SK-N-SH (cell line): Measurements from ENCODE around the gene TMEM94. TPM values are rescaled to one million over a fixed set of nuclear protein-coding genes. Genes with fewer than 3 reads are reported as not detected.
"Not testable (repeated sequence)": the region's sequence is repeated elsewhere in the genome, so short reads cannot be mapped to it uniquely, and the experiment has no call there.

Source experiments
- CTCF ChIA-PET: fragments of 300-600, 350-600 bp; formaldehyde crosslinking; extraction: SDS; loops from one replicate; lab custom pipeline; 2021; lab: Yijun Ruan, JAX
- POLR2A ChIA-PET: fragments of 350-600 bp; sonication (Branson Sonifier 250); formaldehyde crosslinking; extraction: SDS; loops from one replicate; lab custom pipeline; 2020; ENCODE audit warnings: antibody characterized with exemption, inconsistent platforms; lab: Yijun Ruan, JAX
- DNase-seq: peaks from one replicate; pipeline ENCODE4 v3.0.0; 2012
- H2AFZ ChIP-seq: fragments of 200-600 bp; sonication (generic); 2 replicates; pipeline ENCODE4 v1.8.1; 2016; ENCODE audit warnings: antibody characterized with exemption, mild to moderate bottlenecking, low read depth
- H3F3A ChIP-seq: fragments of 200-600 bp; sonication (generic); replicated peaks from 2 replicates; pipeline ENCODE3; 2016; ENCODE audit warnings: antibody characterized with exemption, mild to moderate bottlenecking; ENCODE audit not compliant: insufficient read depth
- H3K27ac ChIP-seq, 2 experiments: fragments of 200-500 bp in 1 of 2; fragments of 200-600 bp in 1 of 2; sonication (Bioruptor generic) in 1 of 2; sonication (generic), shearing (Covaris generic) in 1 of 2; 2 replicates each; pipeline versions ENCODE4 v1.5.1 to v1.6.1; 2014 to 2016; ENCODE audit warnings: low read depth in 2 of 2, inconsistent platforms in 1 of 2, low read length in 1 of 2, mild to moderate bottlenecking in 1 of 2, mixed read lengths in 1 of 2
- H3K27me3 ChIP-seq: fragments of 200-600 bp; sonication (generic), shearing (Covaris generic); 2 replicates; pipeline ENCODE4 v1.6.1; 2016; ENCODE audit warnings: mixed run types; ENCODE audit not compliant: insufficient read depth
- H3K36me3 ChIP-seq, 2 experiments: fragments of 200-500 bp in 1 of 2; fragments of 200-600 bp in 1 of 2; sonication (Bioruptor generic) in 1 of 2; sonication (generic) in 1 of 2; replicated peaks in 1 of 2; 2 replicates each; pipeline versions ENCODE3 to v1.5.1; 2014 to 2016; ENCODE audit warnings: low read length in 1 of 2, mild to moderate bottlenecking in 1 of 2; ENCODE audit not compliant: insufficient read depth in 2 of 2, control insufficient read depth in 1 of 2
- H3K4me1 ChIP-seq, 2 experiments: fragments of 200-500 bp in 1 of 2; fragments of 200-600 bp in 1 of 2; sonication (Bioruptor generic) in 1 of 2; sonication (generic), shearing (Covaris generic) in 1 of 2; 2 replicates each; pipeline versions ENCODE4 v1.5.1 to v1.6.1; 2014 to 2016; ENCODE audit warnings: low read depth in 1 of 2, low read length in 1 of 2, mixed run types in 1 of 2; ENCODE audit not compliant: insufficient read depth in 2 of 2, control insufficient read depth in 1 of 2
- H3K4me2 ChIP-seq: fragments of 200-600 bp; sonication (generic), shearing (Covaris generic); 2 replicates; pipeline ENCODE4 v1.6.1; 2017; ENCODE audit warnings: mixed run types
- H3K4me3 ChIP-seq, 2 experiments: fragments of 200-500 bp in 1 of 2; fragments of 200-600 bp in 1 of 2; sonication (Bioruptor generic) in 1 of 2; sonication (generic), shearing (Covaris generic) in 1 of 2; 2 replicates each; pipeline versions ENCODE4 v1.5.1 to v1.8.1; 2014 to 2016; ENCODE audit warnings: low read depth in 2 of 2, inconsistent platforms in 1 of 2, low read length in 1 of 2, mild to moderate bottlenecking in 1 of 2, mixed read lengths in 1 of 2, moderate library complexity in 1 of 2
- H3K79me2 ChIP-seq: fragments of 200-600 bp; sonication (generic); 2 replicates; pipeline ENCODE4 v1.8.1; 2017; ENCODE audit warnings: mild to moderate bottlenecking; ENCODE audit not compliant: insufficient read depth
- H3K9ac ChIP-seq: fragments of 200-600 bp; sonication (generic); 2 replicates; pipeline ENCODE4 v1.6.1; 2017; ENCODE audit warnings: mixed run types
- H3K9me2 ChIP-seq: fragments of 200-600 bp; sonication (generic); 2 replicates; pipeline ENCODE4 v1.6.1; 2017; ENCODE audit warnings: mixed run types
- H3K9me3 ChIP-seq: fragments of 200-600 bp; sonication (generic); 2 replicates; pipeline ENCODE4 v1.6.1; 2017; ENCODE audit warnings: mixed run types, mild to moderate bottlenecking, moderate library complexity
- H4K20me1 ChIP-seq: fragments of 200-600 bp; sonication (generic); 2 replicates; pipeline ENCODE4 v1.6.1; 2017; ENCODE audit warnings: mild to moderate bottlenecking, mixed run types; ENCODE audit not compliant: insufficient read depth
- CHD2 ChIP-seq: fragments of 150-350 bp; IDR thresholded peaks from 2 replicates; pipeline ENCODE4 v1.6.1; 2018; ENCODE audit warnings: low read length; ENCODE audit not compliant: partially characterized antibody
- ELF1 ChIP-seq: IDR thresholded peaks from 2 replicates; pipeline ENCODE4 v1.4.0; 2012
- FOSL2 ChIP-seq: IDR thresholded peaks from 2 replicates; pipeline ENCODE4 v1.4.0; 2012; ENCODE audit warnings: low read depth, mild to moderate bottlenecking, moderate library complexity, borderline replicate concordance
- FOXM1 ChIP-seq: IDR thresholded peaks from 2 replicates; pipeline ENCODE4 v1.4.0; 2012; ENCODE audit warnings: low read depth, mild to moderate bottlenecking
- RFX5 ChIP-seq: IDR thresholded peaks from 2 replicates; pipeline ENCODE4 v1.6.1; 2012; ENCODE audit warnings: mild to moderate bottlenecking, improper control_type of control experiment, low read length
- RXRA ChIP-seq: IDR thresholded peaks from 2 replicates; pipeline ENCODE4 v1.4.0; 2012; ENCODE audit warnings: low read depth, mild to moderate bottlenecking, borderline replicate concordance
- SMC3 ChIP-seq: IDR thresholded peaks from 2 replicates; pipeline ENCODE4 v1.6.1; 2012; ENCODE audit warnings: low read depth, low read length, improper control_type of control experiment
- TCF12 ChIP-seq: IDR thresholded peaks from 2 replicates; pipeline ENCODE4 v1.4.0; 2012
- YY1 ChIP-seq: IDR thresholded peaks from 2 replicates; pipeline ENCODE4 v1.4.0; 2012; ENCODE audit warnings: low read depth, mild to moderate bottlenecking
- WGBS: methylation state at CpG from one replicate; pipeline ENCODE4 v1.1.6; 2017; ENCODE audit warnings: low lambda C conversion rate; 5-methylcytosine and 5-hydroxymethylcytosine counted together
- polyA plus RNA-seq, 3 experiments: library from polyadenylated mRNA; depleted of rRNA; stranded (reverse); fragments of >200 nt; gene quantifications; 2 replicates each; pipeline ENCODE4 v1.2.3, GENCODE V29; 2012
- TF ChIP-seq, protein P1 (sequence below): fragments of 150-350 bp; IDR thresholded peaks from 2 replicates; pipeline ENCODE4 v1.6.1; 2016; ENCODE audit warnings: mild to moderate bottlenecking, low read depth, low read length
- TF ChIP-seq, protein P2 (sequence below): IDR thresholded peaks from 2 replicates; pipeline ENCODE4 v1.4.0; 2012; ENCODE audit warnings: low read depth, borderline replicate concordance
- TF ChIP-seq, protein P3 (sequence below): IDR thresholded peaks from 2 replicates; pipeline ENCODE4 v1.4.0; 2012; ENCODE audit warnings: low read depth, borderline replicate concordance
- TF ChIP-seq, protein P4 (sequence below): fragments of 200-600 bp; sonication (generic); IDR thresholded peaks from 2 replicates; pipeline ENCODE4 v1.6.1; 2017; ENCODE audit warnings: antibody characterized with exemption, mild to moderate bottlenecking, moderate library complexity
- TF ChIP-seq, protein P5 (sequence below): IDR thresholded peaks from 2 replicates; pipeline ENCODE4 v1.6.1; 2012; ENCODE audit warnings: mild to moderate bottlenecking, low read depth, low read length, moderate library complexity

The TMEM94 gene
- polyA plus RNA-seq, 1 of the 3 experiments (the other 2 are of a cell fraction): 89.9 TPM

DNA sequence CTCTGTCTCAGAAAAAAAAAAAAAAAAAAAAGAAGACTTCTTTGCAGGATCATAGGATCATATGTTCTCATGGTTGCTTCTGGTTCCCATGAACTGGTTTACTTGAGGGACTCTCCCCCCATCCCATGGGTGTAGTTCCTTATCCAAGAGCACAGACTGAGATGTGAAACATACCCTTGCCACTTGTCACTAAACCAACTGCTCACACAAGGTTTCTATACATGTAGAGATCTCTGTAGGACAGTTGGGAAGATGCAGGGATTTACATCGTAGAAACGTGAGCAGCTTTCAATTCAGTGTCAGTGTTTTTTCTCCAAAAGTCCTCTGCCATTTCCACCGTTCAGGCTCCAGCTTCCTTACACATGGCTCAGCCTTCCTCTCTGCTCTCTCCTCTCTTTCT is 11.1 kb upstream of the TMEM94 start:
- H3K9ac ChIP-seq: no peak overlapping the region
- CTCF ChIA-PET: interaction anchor here (0.6 to 1.6 kb wide), 2 partner anchors 19 to 33 kb away, joined by 3 to 9 read pairs; no protein-coding TSS in a partner anchor

DNA sequence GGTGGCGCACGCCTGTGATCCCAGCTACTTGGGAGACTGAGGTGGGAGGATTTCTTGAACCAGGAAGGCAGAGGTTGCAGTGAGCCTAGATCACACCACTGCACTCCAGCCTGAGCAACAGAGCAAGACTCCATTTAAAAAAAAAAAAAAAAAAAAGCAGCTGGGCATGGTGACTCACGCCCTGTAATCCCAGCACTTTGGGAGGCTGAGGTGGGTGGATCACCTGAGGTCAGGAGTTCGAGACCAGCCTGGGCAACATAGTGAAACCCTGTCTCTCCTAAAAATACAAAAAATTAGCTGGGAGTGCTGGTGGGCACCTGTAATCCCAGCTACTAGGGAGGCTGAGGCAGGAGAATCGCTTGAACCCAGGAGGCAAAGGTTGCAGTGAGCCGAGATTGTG is 10.5 kb upstream of the TMEM94 start:
- H3K9me2 ChIP-seq, DNase-seq, POLR2A ChIA-PET, H3K4me3 ChIP-seq, H2AFZ ChIP-seq, H3K27me3 ChIP-seq, CTCF ChIA-PET, H3K36me3 ChIP-seq, H3K4me2 ChIP-seq, H3K4me1 ChIP-seq, H3K27ac ChIP-seq, H3K79me2 ChIP-seq, H3K9me3 ChIP-seq, H3K9ac ChIP-seq, H3F3A ChIP-seq, H4K20me1 ChIP-seq: not testable (repeated sequence)
- 93% methylated on average over 6 of the region's 6 CpGs for WGBS

More for the DNA sequence above, 11.1 kb upstream of the TMEM94 start:
- no peak for DNase-seq
- H3K79me2 ChIP-seq: no peaks in the 10 kb centered on the region
- TF ChIP-seq, protein P1, sequence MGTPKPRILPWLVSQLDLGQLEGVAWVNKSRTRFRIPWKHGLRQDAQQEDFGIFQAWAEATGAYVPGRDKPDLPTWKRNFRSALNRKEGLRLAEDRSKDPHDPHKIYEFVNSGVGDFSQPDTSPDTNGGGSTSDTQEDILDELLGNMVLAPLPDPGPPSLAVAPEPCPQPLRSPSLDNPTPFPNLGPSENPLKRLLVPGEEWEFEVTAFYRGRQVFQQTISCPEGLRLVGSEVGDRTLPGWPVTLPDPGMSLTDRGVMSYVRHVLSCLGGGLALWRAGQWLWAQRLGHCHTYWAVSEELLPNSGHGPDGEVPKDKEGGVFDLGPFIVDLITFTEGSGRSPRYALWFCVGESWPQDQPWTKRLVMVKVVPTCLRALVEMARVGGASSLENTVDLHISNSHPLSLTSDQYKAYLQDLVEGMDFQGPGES: no peak
- TF ChIP-seq, protein P2, sequence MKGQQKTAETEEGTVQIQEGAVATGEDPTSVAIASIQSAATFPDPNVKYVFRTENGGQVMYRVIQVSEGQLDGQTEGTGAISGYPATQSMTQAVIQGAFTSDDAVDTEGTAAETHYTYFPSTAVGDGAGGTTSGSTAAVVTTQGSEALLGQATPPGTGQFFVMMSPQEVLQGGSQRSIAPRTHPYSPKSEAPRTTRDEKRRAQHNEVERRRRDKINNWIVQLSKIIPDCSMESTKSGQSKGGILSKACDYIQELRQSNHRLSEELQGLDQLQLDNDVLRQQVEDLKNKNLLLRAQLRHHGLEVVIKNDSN: no peak
- no peak for TF ChIP-seq CHD2
- TF ChIP-seq, protein P3, sequence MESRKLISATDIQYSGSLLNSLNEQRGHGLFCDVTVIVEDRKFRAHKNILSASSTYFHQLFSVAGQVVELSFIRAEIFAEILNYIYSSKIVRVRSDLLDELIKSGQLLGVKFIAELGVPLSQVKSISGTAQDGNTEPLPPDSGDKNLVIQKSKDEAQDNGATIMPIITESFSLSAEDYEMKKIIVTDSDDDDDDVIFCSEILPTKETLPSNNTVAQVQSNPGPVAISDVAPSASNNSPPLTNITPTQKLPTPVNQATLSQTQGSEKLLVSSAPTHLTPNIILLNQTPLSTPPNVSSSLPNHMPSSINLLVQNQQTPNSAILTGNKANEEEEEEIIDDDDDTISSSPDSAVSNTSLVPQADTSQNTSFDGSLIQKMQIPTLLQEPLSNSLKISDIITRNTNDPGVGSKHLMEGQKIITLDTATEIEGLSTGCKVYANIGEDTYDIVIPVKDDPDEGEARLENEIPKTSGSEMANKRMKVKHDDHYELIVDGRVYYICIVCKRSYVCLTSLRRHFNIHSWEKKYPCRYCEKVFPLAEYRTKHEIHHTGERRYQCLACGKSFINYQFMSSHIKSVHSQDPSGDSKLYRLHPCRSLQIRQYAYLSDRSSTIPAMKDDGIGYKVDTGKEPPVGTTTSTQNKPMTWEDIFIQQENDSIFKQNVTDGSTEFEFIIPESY: no peak
- TF ChIP-seq FOSL2: no peak
- no peak for TF ChIP-seq ELF1
- TF ChIP-seq TCF12: no peak
- no peak for TF ChIP-seq YY1
- no peak for TF ChIP-seq RFX5
- TF ChIP-seq SMC3: no peak
- TF ChIP-seq FOXM1: no peak
- TF ChIP-seq, protein P4, sequence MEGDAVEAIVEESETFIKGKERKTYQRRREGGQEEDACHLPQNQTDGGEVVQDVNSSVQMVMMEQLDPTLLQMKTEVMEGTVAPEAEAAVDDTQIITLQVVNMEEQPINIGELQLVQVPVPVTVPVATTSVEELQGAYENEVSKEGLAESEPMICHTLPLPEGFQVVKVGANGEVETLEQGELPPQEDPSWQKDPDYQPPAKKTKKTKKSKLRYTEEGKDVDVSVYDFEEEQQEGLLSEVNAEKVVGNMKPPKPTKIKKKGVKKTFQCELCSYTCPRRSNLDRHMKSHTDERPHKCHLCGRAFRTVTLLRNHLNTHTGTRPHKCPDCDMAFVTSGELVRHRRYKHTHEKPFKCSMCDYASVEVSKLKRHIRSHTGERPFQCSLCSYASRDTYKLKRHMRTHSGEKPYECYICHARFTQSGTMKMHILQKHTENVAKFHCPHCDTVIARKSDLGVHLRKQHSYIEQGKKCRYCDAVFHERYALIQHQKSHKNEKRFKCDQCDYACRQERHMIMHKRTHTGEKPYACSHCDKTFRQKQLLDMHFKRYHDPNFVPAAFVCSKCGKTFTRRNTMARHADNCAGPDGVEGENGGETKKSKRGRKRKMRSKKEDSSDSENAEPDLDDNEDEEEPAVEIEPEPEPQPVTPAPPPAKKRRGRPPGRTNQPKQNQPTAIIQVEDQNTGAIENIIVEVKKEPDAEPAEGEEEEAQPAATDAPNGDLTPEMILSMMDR: no peak
- TF ChIP-seq, protein P5, sequence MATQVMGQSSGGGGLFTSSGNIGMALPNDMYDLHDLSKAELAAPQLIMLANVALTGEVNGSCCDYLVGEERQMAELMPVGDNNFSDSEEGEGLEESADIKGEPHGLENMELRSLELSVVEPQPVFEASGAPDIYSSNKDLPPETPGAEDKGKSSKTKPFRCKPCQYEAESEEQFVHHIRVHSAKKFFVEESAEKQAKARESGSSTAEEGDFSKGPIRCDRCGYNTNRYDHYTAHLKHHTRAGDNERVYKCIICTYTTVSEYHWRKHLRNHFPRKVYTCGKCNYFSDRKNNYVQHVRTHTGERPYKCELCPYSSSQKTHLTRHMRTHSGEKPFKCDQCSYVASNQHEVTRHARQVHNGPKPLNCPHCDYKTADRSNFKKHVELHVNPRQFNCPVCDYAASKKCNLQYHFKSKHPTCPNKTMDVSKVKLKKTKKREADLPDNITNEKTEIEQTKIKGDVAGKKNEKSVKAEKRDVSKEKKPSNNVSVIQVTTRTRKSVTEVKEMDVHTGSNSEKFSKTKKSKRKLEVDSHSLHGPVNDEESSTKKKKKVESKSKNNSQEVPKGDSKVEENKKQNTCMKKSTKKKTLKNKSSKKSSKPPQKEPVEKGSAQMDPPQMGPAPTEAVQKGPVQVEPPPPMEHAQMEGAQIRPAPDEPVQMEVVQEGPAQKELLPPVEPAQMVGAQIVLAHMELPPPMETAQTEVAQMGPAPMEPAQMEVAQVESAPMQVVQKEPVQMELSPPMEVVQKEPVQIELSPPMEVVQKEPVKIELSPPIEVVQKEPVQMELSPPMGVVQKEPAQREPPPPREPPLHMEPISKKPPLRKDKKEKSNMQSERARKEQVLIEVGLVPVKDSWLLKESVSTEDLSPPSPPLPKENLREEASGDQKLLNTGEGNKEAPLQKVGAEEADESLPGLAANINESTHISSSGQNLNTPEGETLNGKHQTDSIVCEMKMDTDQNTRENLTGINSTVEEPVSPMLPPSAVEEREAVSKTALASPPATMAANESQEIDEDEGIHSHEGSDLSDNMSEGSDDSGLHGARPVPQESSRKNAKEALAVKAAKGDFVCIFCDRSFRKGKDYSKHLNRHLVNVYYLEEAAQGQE: no peak
- no peak for TF ChIP-seq RXRA
- TF ChIP-seq, all 33 proteins: peak for 0
- H3K36me3 ChIP-seq: no peaks in the 10 kb centered on the region
- WGBS: 88% methylated on average over 3 of the region's 3 CpGs
- no peaks in the 10 kb centered on the region for H3K4me1 ChIP-seq
- no peak overlapping the region; the same call in 1 of the 2 replicates for H2AFZ ChIP-seq
- H3K9me3 ChIP-seq: no peaks in the 10 kb centered on the region
- no peak overlapping the region for H3K4me2 ChIP-seq
- H3K4me3 ChIP-seq: no peak overlapping the region
- H3F3A ChIP-seq: peaks cover 4% of the 10 kb centered on the region
- no peaks in the 10 kb centered on the region for H3K9me2 ChIP-seq
- no peak overlapping the region for H3K27ac ChIP-seq
- POLR2A ChIA-PET: no interaction called here
- H3K27me3 ChIP-seq: no peaks in the 10 kb centered on the region
- H4K20me1 ChIP-seq: no peaks in the 10 kb centered on the region
